Stimulated activated CD4-positive, alpha-beta T cell treated with anti-CD3 and anti-CD28 coated beads, Interleukin-12 subunit alpha, Interleukin-12 subunit beta, amount 100 ng/mL, for 24 hours (primary cell): Measurements from ENCODE around the gene DYRK2.

Experiments used
- DNase-seq, 2 experiments: peaks; one replicate each; pipeline ENCODE4 v3.0.0-alpha.2; 2020; ENCODE audit warnings: low read depth in 2 of 2

DYRK2 gene

DNA sequence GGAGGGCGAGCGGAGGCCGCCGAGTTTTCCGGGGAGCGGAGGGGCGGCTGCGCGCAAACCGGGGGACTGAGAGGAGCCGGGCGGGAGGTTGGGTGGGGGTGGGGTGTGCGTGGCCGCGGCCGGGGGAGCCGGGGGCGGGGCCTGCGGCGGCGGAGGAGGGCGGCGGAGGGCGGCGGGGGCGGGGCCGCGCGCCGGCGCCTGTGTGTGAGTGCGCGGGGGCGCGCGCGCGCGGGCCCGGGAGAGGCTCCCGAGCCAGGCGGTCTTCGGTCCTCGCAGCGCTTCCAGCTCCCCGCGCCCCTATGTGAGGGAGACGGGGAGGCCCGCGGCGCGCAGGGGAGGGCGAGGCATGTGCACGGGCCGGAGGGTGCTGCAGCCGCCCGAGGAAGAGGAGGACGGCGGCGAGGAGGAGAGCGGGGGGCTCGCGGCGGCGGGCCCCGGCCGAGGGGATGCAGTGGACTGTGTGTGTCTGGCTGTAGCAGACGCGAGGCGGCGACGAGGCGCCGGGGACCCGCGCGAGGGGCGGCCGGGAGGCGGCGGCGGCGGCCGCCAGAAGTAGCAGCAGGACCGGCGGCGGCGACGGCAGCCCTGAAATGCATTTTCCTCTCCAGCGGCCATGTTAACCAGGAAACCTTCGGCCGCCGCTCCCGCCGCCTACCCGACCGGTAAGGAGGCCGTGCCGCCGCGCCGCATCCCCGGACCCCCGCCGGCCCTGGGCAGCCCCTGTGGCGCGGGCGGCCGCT is at the start of gene DYRK2:
Gene DYRK2, plus strand, starts transcription at position 225 of the 740 bp plus-strand sequence. Its CDS starts 389 bp downstream, at position 614.
- peak; percentile 31 to 53 for DNase-seq

DNA sequence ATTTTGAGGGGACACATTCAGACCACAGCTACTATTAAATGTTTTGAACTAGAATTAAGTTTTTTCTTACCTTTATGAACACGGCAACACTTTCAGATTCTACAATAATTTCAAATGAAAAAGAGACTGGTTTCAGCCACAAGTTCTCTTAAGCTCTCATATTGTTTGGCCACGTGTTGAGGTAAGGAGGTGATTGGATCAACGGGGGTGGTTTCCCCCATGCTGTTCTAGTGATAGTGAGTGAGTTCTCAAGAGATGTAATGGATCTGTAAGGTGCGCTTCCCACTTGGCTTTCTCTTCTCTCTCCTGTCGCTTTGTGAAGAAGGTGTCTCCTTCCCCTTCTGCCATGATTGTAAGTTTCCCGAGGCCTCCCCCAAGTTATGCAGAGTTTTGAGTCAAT is 48.9 kb upstream of the DYRK2 start:
- no peak for DNase-seq

DNA sequence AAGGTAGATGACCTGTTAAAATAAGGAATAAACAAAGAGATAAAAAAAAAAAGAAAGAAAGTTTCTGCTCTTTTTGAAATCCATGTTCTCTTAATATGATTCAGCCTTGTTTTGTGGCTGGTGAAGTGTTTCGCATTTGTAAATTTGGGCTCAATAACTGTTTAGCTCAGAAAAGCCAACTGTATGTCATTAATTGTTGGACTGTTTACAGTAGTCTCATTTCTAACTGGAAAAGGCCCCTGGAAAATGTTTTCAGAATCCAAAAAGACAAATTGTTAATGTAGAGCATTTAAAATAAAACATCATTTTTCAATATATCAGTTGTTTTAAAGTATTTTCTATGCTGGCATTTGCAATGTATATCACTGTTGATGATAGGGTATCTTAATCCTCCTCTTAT is 47.4 kb upstream of the DYRK2 start:
- DNase-seq: no peak

DNA sequence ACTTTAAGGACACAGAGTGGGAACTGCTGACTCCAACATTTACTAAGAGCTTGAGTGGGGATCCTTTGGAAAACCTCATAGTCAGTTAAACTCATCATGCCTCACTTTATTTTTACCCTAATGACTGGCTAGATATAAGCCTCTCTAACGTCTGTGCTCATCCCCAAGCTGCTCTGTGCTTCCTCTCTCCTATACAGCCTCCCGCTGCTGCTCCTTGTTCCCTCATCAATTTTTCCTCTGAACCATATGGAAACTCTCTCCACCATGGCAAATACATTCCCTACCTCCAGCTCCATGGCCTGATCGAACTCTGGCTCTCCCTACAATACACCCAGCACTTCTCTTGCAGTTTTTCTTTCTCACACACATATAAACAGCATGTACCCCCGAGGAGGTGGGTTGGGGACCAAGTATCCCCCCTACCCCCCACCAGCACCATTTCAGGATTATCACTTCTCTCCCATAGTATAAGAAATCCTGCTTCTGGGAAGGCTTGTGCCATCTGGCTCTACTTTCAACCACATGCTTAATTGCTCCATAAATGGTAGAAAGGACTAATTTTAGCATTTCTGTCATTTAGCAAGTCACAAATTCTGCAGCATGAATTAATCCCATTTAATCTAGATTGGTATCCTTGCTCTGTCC is 39.2 kb upstream of the DYRK2 start:
- no peak for DNase-seq

DNA sequence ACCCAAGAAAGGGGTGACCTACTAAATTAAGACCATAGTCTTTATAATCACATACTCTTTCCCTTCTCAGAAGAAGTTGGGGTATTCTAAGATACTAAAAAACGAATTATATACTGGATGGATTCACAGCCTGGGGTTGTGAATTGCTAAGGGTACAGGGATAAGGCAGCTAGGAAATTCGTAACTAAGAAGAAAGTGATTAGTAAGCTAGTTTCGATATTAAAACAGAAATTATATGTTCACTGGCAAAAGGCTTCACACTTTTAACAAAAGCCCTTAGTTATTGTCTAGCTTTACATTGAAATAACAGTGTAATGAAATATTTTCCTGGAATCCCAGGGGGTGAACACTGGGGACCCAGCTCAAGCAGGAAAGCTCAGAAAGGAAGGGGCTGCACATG is 35.5 kb upstream of the DYRK2 start:
- DNase-seq: no peak

DNA sequence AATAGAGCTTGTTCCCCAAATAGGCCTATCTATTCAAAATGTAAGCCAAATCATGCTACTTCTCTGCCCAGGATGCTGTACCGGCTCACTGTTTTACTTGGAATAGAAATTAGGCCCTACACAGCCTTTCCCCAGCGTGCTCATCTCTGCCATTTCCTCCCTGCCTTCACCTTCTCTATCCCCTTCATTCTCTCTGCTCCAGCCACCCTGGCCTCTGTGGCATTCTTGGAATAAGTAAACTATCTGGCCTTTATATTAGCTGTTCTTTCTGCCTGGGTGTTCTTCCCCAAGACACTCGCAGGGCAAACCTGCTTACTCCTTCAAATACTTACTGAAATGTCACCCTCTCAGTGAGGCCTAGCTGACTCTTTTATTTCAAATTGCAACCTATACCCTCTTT is 30.9 kb upstream of the DYRK2 start:
- no peak for DNase-seq

DNA sequence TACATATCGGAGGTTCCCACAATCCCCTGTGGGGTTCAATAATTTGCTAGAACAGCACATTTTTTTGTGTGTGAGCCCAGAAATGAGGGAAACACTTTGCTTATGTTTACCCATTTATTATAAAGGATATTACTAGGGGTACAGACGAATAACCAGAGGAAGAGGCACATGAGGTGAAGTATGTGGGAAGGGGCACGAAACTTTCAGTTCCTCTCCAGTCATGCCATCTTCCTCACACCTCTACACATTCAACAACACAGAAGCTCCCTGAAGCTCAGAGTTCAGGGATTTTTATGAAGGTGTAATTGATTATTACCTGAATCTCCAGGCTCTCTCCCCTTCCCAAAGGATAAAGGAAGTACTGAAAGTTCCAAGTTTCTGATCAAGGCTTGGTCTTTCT is 30.2 kb upstream of the DYRK2 start:
- DNase-seq: no peak

DNA sequence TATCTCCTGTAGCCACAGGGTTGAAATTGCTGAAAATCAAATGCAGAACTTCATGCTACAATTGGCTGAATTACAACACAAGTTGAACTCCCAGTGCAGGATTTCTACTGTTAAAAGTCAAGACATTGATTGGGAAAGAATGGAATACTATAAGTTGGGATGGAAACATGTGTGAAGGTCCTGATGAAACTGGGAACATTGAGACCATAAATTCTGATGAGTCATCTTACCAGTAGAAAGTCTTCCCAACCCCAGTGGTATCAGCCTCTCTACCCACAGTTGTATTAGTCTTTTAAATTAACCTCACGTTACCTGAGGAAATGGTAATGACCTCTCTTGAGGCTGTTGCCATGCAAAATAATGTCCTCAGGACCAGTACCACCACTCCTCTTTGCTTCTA is 27.4 kb upstream of the DYRK2 start:
- DNase-seq: no peak

DNA sequence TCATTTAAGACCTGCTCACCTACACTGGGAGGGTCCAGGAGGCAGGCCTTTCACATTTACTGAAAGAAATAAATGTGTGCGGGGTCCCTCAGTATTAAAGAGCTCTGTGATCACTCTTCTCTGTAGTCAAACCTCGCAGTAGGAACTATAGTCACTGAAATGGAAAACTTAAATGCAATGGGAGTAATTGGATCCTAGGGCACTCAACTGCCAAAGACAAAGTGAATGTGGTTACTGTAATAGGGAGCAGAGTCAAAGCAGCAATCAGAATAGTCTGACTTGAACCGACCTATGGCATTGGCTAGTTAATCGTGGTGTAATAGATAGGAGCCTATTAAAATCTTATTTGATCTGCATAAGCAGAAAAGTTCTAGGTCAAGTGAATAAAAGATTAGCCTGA is 26.6 kb upstream of the DYRK2 start:
- no peak for DNase-seq

DNA sequence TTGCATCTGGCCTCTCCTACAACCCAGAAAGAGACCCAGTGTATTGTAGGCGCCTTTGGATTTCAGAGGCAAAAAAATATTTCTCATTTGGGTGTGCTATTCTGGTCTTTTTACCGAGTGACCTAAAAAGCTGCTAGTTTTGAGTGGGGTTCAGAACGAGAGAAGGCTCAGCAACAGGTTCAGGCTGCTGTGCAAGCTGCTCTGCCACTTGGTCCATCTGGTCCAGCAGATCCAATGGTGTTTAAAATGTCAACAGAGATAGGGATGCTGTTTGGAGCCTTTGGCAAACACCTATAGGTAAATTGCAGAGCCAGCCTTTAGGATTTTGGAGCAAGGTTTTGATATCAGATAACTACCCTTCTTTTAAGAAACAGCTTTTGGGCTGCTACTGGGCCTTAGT is 25.3 kb upstream of the DYRK2 start:
- no peak for DNase-seq

DNA sequence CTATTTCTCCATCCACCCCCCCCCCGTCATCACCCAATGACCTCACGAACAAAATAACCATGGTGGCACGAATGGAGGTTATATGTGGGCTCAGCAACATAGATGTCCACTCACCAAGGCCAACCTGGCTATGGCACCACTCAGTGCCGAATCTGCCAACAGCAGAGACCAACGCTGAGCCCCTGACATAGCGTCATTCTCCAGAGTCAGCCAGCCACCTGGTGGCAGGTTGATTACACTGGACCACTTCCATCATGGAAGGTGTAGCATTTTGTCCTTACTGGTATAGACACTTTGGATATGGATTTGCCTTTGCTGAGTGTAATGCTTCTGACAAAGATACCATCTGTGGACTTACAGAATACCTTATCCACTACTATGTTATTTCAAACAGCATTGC is 24.2 kb upstream of the DYRK2 start:
- DNase-seq: no peak

DNA sequence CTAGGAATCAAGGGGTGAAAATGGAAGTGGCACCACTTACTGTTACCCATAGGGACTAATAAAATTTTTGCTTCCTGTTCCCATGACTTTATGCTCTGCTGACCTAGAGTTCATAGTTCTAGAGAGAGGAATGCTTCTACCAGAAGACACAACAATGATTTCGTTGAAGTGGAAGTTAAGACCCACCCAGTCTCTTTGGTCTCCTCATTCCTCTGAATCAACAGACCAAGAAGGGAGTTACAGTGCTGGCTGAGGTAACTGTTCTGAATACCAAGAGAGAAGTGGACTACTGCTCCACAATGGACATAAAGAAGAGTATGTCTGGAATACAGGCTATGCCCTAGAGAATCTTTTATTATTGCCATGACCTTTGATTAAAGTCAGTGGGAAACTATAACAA is 23.5 kb upstream of the DYRK2 start:
- DNase-seq: no peak

DNA sequence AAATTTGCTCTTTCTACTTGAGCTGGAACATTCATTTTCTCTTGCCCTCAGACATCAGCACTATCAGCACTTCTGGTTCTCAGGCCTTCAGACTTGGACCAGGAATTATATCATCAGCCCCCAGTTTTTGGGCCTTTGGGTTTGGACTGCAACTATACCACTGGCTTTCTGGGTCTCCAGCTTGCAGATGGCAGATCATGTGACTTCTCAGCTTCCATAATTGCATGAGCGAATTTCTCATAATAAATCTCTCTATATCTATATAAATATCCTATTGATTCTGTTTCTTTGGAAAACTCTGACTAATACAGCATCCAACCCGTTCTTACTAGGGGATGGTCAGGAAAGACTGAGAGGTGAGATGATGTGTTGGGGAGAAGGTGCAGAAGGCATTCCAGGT is 22.4 kb upstream of the DYRK2 start:
- DNase-seq: no peak

DNA sequence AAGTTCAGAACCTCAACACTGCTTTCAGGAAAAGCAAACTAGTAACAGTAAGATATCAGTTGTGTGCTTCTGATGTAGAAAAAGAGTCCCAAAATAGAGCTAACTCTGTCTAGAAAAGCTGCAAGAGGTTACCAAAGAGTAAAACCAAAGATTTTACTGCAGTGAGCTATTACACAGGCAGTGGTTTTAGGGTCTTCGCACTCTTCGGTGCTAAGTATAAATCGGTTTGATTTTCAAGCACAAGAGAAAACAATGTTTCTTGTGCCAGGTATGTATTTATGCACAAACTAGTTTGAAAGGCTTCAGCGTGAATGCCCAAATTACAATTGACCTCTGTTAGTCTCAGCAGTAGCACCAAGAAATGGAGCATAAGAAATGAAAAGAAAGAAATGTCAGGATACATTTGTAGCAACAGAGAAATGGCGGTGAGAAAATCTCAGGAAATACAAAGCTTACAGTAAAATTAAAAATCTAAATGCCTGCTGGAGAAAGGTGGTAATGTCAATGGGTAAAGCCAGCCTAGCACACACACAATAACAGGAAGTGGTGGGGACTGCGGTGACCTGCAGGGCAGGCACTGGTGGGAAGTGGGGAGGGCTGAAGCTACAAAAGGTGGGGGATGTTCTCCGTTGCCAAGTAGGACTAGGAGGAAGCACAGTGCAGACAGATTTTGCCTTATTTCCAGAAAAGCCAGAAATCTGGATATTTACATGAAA is 18.0 kb upstream of the DYRK2 start:
- peak; percentile 46 to 58 for DNase-seq

DNA sequence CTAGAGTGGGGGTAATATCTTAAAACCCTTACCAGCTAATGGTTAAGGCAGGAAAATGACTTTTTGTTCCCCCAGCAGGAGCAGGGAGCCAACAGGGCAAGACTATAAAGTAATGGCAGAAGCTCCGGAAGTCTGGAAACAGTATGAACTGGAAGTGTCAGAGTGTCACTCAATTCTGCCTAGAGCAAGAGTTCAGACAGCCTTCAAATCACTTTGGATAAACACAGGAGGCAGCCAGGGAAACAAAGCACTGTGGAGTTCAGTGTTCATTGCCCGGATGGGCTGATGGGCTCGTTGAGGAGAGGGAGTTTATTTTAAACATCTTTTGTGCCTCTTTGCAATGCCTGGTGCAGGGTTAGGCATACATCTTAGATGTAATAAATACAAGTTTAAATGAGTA is 16.5 kb upstream of the DYRK2 start:
- DNase-seq: no peak

DNA sequence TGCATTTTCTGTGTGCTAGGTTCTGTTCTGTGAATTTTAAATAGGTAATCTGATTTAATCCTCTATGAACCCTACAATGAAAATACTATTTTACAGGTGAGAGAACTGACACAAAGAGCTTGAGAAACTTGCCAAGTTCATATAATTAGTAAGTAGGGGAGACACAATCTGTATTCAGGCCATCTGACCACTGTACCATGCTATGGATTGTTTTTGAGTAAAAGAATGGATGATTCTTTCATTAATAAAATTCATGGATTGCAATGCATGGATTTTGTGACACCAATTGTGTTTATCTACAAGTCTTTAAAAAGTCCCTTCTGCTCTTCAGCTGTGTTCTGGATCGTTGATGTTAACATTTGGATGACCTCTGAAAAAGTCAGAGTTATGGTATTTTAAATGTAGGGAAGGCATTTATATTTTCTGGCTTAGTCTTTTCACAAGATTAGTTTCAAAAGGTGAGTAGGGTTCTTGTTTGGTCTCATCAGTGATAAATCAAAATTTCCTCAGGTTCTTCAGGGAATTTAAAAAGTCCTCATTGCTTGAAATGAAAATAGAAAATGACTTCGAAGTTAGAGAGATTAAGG is 15.4 kb upstream of the DYRK2 start:
- no peak for DNase-seq

DNA sequence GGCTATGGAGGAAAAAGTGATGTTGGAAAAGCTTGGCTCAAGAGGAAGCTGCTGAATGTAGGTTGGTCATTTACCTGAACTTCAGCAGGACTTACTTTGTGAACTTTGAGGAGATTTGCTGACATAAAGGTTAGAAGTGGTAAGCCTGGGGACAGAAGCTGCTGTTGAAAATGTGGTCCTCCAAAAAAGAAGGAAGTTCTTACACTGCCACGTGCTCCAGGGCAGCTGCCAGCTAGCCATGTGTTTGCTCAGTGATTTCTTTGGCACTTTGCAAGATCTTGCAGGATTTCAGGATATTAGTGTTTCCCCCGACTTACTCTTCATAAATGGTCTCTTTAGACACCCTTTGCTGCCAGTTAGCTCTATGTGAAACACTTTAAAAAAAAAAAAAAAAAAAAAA is 14.8 kb upstream of the DYRK2 start:
- DNase-seq: no peak

DNA sequence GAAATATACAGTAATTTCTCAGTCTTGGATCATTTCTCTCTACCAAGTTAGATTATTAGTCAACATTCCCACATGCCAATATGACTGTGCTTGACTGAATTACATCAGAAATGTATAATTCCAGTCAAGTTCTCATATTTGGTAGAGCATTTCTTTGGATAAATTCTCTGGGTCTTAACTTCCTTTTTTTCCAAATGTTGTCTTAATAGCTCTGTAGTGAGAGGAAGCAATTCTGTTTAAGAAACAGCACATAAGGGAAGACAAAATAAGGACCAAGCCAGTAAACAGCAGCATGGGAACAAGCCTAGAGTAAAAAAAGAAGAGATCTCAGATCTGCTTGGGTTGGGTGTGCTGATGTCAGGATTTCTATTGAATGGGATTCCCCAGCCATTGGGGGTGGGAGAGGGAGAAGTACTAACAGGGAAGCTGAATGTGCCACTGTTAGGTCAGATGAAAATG is 14.2 kb upstream of the DYRK2 start:
- DNase-seq: no peak

DNA sequence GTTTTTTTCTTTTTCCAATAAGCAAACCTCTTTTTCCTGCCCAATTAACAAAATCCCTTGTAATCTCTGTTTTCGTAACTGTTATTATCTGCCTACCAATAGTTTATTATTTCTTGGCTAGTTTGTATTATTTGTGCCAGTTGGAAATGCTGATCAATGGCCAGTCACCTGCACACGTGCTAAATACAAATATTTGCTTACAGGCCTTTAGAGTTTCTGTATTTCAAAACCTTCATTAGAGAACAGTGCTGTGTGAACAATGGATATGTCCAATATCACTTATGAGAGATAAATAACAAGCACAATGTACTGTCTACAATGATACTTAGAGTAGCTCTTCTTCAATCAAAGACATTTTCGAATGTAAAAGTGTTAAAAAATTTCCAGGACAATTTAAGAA is 10.8 kb upstream of the DYRK2 start:
- no peak for DNase-seq

DNA sequence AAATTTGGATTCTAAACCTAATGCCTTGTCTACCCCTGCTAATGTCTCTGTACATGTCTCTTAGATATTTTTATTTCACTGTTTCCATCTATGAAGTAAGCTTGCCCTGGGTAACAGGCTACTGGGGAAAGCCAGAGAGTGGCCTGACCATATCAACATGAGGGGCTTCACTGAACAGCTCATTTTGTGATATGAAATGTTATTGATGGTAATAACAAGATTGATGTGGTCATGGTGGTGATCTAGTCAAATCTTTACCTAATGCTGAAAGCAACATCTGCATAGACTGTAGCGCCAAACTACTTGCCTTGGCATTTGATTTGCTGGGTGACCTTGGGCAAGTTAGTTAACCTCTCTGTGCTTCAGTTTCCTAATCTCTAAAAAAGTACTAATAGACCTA is 9.9 kb upstream of the DYRK2 start:
- DNase-seq: no peak

DNA sequence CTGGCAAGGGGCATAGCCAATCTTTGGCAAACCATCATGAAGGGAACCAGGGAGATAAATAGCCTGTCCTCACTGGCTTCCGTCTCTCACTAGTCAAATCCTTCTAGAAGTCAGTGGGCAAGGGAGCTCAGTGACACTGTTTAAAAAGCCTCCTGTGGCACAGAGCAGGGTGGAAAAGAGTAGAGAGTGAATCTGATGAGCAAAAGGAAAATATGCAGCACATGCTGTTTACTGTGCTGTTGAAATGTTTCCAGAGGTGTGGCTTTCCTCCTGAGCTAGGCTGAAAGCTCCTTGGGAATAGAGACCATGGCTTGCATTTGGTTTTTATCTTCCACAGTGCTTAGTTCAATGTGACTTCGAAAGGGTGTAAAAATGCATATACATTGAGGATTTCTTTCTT is 7.7 kb upstream of the DYRK2 start:
- DNase-seq: no peak

DNA sequence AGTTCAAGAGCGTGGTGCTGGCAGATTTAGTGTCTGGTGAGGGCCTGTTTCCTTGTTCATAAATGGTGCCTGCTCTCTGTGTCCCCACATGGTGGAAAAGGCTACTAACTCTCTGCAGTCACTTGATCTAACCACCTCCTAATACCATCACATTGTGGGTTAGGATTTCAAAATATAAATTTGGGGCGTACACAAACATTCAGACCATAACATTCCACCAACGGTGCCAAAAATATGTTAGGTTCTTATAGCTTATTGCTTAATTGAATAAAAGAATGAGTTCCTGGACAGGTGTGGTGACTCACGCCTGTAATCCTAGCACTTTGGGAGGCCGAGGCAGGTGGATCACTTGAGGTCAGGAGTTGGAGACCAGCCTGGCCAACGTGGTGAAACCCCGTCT is 3.4 kb upstream of the DYRK2 start:
- DNase-seq: no peak

DNA sequence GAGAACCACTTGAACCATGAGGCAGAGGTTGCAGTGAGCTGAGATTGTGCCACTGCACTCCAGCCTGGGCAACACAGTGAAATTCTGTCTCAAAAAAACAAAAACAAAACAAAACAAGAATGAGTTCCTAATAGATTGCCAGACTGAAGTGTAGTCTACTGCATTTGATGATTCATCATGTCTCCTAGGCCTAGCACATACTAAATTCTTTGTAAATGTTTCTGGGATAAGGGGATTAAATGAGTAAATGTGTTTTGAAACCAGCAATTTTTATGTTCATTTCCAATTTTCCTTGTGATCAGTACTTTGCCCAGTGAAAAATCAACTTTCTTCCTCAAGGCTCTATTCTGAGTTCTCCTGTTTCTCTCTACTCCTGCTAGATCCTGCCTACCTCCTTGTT is 2.9 kb upstream of the DYRK2 start:
- no peak for DNase-seq
